Adrenal gland (tissue), 12 donors: ENCODE data around the gene KMT2E. TPM values are rescaled to one million over a fixed set of nuclear protein-coding genes. Genes with fewer than 3 reads are reported as not detected.
A peak's percentile ranks its signal among the peaks of the same experiment; 100 is the strongest.
"Not testable (repeated sequence)": the region's sequence is repeated elsewhere in the genome, so short reads cannot be mapped to it uniquely, and the experiment has no call there.

Experiments
- DNase-seq, 7 donors: peaks; one replicate each; pipeline ENCODE4 v3.0.0-alpha.2; 2019 to 2020
- H3K27ac ChIP-seq, 5 donors: fragments of 200-600 bp; sonication (generic) in 4 of 5; 1 replicate in 3 of 5; 2 replicates in 2 of 5; pipeline versions ENCODE4 v1.5.1 to v1.8.0; 2016 to 2020; ENCODE audit warnings: mild to moderate bottlenecking in 1 of 5
- H3K27me3 ChIP-seq: fragments of 200-600 bp; 2 replicates; pipeline ENCODE4 v1.8.0; 2021
- H3K36me3 ChIP-seq, 2 donors: fragments of 200-600 bp; replicated peaks in 1 of 2; 1 replicate in 1 of 2; 2 replicates in 1 of 2; pipeline versions ENCODE4 v1.5.1 to v1.8.0; 2018 to 2022
- H3K4me1 ChIP-seq, 2 donors: fragments of 200-600 bp; replicated peaks in 1 of 2; 1 replicate in 1 of 2; 2 replicates in 1 of 2; pipeline versions ENCODE4 v1.5.1 to v1.8.0; 2018 to 2021
- H3K4me3 ChIP-seq, 4 donors: fragments of 200-600 bp; sonication (generic) in 3 of 4; one replicate each; pipeline ENCODE4 v1.5.1; 2016 to 2018
- H3K9me3 ChIP-seq, 3 donors: fragments of 200-600 bp; sonication (generic) in 1 of 3; replicated peaks in 1 of 3; 1 replicate in 2 of 3; 2 replicates in 1 of 3; pipeline versions ENCODE4 v1.5.1 to v1.8.0; 2016 to 2021
- POLR2A ChIP-seq, 2 donors: fragments of 450-650 bp; IDR thresholded peaks; one replicate each; pipeline ENCODE4 v1.6.1; 2017; ENCODE audit warnings: antibody characterized with exemption in 2 of 2, mild to moderate bottlenecking in 2 of 2, moderate library complexity in 1 of 2
- WGBS, 4 donors: extraction: QIAGEN DNeasy Blood & Tissue Kit in 2 of 4; methylation state at CpG; one replicate each; pipeline versions ENCODE4 v1.1.5 to v1.1.7; 2013 to 2017; 5-methylcytosine and 5-hydroxymethylcytosine counted together
- intact Hi-C, 2 donors: fragments of 100-400 bp; cut with DNase I; formaldehyde crosslinking; loops; one replicate each; pipeline versions ENCODE4 v1.14.1 to v1.15.0; 2022 to 2023
- polyA plus RNA-seq, 3 donors: library from polyadenylated mRNA; stranded (reverse); fragments of 200-250 nt in 2 of 3; fragments of 350-450 nt in 1 of 3; fragmentation: Illumina TruSeq in 1 of 3; extraction: RNeasy Lipid Tissue Mini Kit (QIAGEN cat#74804) in 1 of 3; gene quantifications; one replicate each; pipeline ENCODE4 v1.2.3, GENCODE V29; 2013 to 2014
- total RNA-seq, 9 donors: library from RNA; depleted of rRNA in 4 of 9; stranded (reverse); fragments of >200 nt in 4 of 9; fragments of 120-200 nt in 1 of 9; fragmentation: NEBNext Ultra II Directional in 1 of 9; extraction: Animal tissue kit (Norgen Biotek cat#: 25700) in 1 of 9; gene quantifications; one replicate each; pipeline versions ENCODE4 v1.1.0 to v1.2.4, GENCODE V29; 2013 to 2023
- TF ChIP-seq, protein P1 (sequence below), 6 experiments: fragments of 450-650 bp in 4 of 6; fragments of 200-600 bp in 2 of 6; sonication (generic) in 1 of 6; IDR thresholded peaks; 1 replicate in 5 of 6; 2 replicates in 1 of 6; pipeline versions ENCODE4 v1.5.1 to v1.8.0; 2016 to 2021; ENCODE audit warnings: antibody characterized with exemption in 6 of 6, mild to moderate bottlenecking in 2 of 6, moderate library complexity in 1 of 6
- donor health status: healthy with polysubstance abuse.
- donor health status: Bipolar disorder and iron deficiency.
- donor health status: DM: yes; HTN: yes; CAD: no.
- donor health status: DM: no; HTN: no; CAD: no.
- donor health status: DM: no; HTN: no; CAD: no.
- donor health status: DM: yes; HTN: yes; CAD: no.

Gene KMT2E
- total and polyA plus RNA-seq, 12 donors: 14.4 to 98.0 (median 48.4) TPM

DNA sequence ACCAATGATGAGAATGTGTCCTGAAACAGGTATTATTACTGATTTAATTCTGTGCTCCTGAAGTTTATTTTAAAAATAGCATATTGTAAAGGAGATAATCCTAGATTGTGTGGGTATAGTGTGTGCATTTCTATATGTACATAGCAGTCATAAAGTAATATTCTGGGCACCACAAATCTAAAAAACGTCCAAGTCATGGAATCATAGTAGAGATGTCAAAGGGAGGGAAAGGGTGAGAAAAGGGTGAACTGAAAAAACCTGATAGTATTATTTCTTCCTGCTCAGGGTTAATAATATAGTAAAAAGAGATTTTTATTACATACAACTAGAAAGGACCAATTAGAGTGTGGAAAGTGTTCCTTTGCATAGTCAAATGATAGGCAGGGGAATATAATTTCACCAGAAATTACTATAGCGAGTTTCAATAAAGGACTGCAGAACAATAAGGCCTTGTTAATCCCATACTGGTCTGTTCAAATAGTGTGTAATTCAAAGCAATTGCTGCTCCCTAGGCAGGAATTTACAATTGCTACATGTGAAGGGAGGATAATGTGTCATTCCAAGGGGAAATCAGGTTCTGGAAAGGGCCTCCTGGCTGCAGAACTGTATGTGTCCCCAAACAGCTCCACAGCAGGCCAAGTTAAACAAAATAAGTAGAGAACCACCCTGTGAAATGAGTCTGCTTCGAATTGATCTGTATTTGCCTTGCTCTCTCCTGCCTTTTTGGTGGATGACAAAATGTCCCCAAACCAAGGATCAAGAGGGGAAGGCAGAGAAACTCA is 42.5 kb upstream of the KMT2E start:
- TF ChIP-seq, protein P1, sequence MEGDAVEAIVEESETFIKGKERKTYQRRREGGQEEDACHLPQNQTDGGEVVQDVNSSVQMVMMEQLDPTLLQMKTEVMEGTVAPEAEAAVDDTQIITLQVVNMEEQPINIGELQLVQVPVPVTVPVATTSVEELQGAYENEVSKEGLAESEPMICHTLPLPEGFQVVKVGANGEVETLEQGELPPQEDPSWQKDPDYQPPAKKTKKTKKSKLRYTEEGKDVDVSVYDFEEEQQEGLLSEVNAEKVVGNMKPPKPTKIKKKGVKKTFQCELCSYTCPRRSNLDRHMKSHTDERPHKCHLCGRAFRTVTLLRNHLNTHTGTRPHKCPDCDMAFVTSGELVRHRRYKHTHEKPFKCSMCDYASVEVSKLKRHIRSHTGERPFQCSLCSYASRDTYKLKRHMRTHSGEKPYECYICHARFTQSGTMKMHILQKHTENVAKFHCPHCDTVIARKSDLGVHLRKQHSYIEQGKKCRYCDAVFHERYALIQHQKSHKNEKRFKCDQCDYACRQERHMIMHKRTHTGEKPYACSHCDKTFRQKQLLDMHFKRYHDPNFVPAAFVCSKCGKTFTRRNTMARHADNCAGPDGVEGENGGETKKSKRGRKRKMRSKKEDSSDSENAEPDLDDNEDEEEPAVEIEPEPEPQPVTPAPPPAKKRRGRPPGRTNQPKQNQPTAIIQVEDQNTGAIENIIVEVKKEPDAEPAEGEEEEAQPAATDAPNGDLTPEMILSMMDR (IDR thresholded peaks at IDR 0.05): no peak
- Histone ChIP-seq H3K27me3 (no peaks in the 10 kb centered on the region), H3K27ac (peak overlapping the region in 1 of 5 donors; percentile 51), H3K36me3 (no peaks in the 10 kb centered on the region), H3K4me3 (no peak overlapping the region), H3K9me3 (no peaks in the 10 kb centered on the region), H3K4me1 (peaks cover 0 to 25% of the 10 kb centered on the region in 2 donors)
- intact Hi-C loops: no loop called here
- DNase-seq: no peak
- WGBS, 4 donors: 62 to 73% (median 68%) methylated on average over 3 of the region's 3 CpGs

DNA sequence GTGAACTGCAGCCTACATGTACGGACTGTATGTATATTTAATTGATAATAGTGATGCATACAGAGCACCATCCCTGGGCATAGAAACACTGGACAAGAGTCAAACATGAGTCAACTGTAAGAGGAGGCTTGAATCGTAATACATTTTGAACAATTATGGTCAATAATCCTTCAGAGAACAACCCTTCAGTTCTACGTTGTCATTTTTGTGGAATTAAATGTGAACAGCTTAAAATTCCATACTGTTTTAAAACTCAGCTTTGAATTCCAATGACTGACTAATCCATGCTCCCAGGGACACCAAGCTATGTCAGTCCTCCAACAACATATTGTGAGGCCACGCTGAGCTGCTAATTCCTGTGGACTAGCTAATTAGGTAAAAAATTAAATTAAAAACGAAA is 41.5 kb upstream of the KMT2E start:
- Histone ChIP-seq H3K4me1 (peaks cover 0 to 36% of the 10 kb centered on the region in 2 donors), H3K27ac (no peak overlapping the region), H3K27me3 (no peaks in the 10 kb centered on the region), H3K9me3 (no peaks in the 10 kb centered on the region), H3K36me3 (no peaks in the 10 kb centered on the region), H3K4me3 (no peak overlapping the region)
- intact Hi-C loops: no loop called here
- 83 to 91% (median 86%) methylated on average over 5 of the region's 5 CpGs for WGBS, 4 donors
- no peak for TF ChIP-seq POLR2A (IDR thresholded peaks at IDR 0.05)
- TF ChIP-seq, protein P1 (IDR thresholded peaks at IDR 0.05): no peak
- no peak for DNase-seq

DNA sequence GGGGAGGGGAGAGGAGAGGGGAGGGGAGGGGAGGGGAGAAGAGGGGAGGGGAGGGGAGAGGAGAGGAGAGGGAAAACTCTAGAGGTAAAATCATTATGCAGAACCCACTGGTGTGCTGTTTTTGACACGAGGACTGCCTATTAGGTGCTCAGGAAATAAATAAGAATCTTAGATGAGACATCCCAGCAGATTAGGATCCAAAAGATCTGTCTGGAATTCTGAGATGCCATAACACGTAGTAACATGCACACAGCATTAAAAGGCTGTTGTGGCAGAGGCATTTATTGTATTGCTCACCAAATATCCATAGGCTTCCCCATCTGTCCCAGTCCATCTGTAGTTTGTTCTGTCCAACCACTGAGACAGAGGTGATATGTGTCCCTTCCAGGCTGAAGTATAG is 40.8 kb upstream of the KMT2E start:
- Histone ChIP-seq H3K27me3 (no peaks in the 10 kb centered on the region), H3K27ac (peak overlapping the region in 3 of 5 donors; percentile 31 to 78 (median 64)), H3K9me3 (no peaks in the 10 kb centered on the region), H3K36me3 (no peaks in the 10 kb centered on the region), H3K4me3 (no peak overlapping the region), H3K4me1 (peaks cover 0 to 43% of the 10 kb centered on the region in 2 donors)
- TF ChIP-seq, protein P1 (IDR thresholded peaks at IDR 0.05): no peak
- no peak for TF ChIP-seq POLR2A (IDR thresholded peaks at IDR 0.05)
- intact Hi-C loops: no loop called here
- 77 to 95% (median 93%) methylated on average over 2 of the region's 2 CpGs for WGBS, 4 donors
- DNase-seq: no peak

DNA sequence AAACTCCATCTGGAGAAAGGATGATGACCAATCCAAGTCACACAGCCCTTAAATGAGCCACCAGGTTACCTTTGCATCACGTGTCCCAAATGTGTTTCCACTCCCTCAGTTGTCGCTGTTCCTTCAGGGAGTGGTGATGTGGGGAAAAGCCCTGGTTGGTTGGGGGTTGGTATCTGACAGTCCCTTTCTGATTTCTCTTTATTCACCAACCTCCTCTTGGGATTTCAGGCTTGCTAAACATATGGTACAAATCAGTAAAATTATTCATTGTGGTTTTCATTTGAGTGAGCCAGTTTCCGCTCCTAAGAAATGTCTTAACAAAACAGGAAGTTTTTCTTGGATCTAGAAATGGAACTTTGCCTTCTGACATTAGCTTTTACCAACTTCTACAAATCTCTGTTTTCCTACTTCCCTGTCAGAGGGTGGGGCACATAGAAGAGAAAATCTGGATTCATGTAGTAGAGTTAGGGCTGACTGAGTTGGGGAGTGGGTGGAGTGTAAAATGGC is 40.0 kb upstream of the KMT2E start:
- TF ChIP-seq POLR2A (IDR thresholded peaks at IDR 0.05): no peak
- TF ChIP-seq, protein P1 (IDR thresholded peaks at IDR 0.05): no peak
- Histone ChIP-seq H3K27ac (peak overlapping the region in 3 of 5 donors; percentile 31 to 78 (median 78)), H3K4me3 (no peak overlapping the region), H3K4me1 (peaks cover 4 to 50% of the 10 kb centered on the region in 2 donors), H3K27me3 (no peaks in the 10 kb centered on the region), H3K36me3 (no peaks in the 10 kb centered on the region), H3K9me3 (no peaks in the 10 kb centered on the region)
- 49 to 66% (median 60%) methylated on average over 3 of the region's 3 CpGs for WGBS, 4 donors
- no peak for DNase-seq
- intact Hi-C loops: no loop called here

DNA sequence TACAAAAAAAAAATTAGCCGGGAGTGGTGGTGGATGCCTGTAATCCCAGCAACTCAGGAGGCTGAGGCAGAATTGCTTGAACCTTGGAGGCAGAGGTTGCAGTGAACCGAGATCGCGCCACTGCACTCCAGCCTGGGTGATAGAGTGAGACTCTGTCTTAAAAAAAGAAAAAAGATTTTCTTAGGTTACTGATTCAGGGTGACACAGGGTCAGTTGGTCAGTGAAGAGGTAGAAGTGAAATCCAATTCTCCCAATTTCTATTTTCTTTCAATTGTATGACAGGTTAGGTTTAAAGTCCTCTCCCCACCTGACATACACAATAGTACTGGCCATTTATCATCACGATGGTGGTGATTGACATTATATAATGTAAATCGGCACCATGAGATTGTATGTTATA is 38.5 kb upstream of the KMT2E start:
- H3K36me3 ChIP-seq, H3K4me3 ChIP-seq, H3K9me3 ChIP-seq, DNase-seq, intact Hi-C loops, H3K27me3 ChIP-seq, H3K27ac ChIP-seq: not testable (repeated sequence)
- WGBS, 4 donors: 91 to 96% (median 92%) methylated on average over 6 of the region's 6 CpGs
- peaks cover 13 to 66% of the 10 kb centered on the region in 2 donors for H3K4me1 ChIP-seq
